B cell (primary cell): ENCODE data around the gene ATP11C. TPM values are rescaled to one million over a fixed set of nuclear protein-coding genes. Genes with fewer than 3 reads are reported as not detected.

Source experiments
- ATAC-seq: fragments of 200-7000 bp; cut with Tn5 transposase; one replicate; pipeline ENCODE4 v1.10.0; 2021; ENCODE audit warnings: low read depth, mild to moderate bottlenecking, moderate number of reproducible peaks, moderate library complexity
- CTCF ChIA-PET: fragments of 350-600 bp; sonication (Branson Sonifier 250); formaldehyde crosslinking; loops from one replicate; lab custom pipeline; 2021; ENCODE audit warnings: antibody characterized with exemption, inconsistent platforms; lab: Charles Lee
- POLR2A ChIA-PET: fragments of 350-600 bp; sonication (Branson Sonifier 250); formaldehyde crosslinking; loops from one replicate; lab custom pipeline; 2021; ENCODE audit warnings: antibody characterized with exemption; lab: Charles Lee
- DNase-seq: peaks from one replicate; pipeline ENCODE4 v3.0.0; 2013
- H2AFZ ChIP-seq: 2 replicates; pipeline ENCODE4 v1.6.1; 2012; ENCODE audit warnings: mild to moderate bottlenecking, low read depth, low read length; ENCODE audit not compliant: insufficient read depth, poor library complexity, severe bottlenecking
- H3K27ac ChIP-seq, 2 donors: 1 replicate in 1 of 2; 2 replicates in 1 of 2; pipeline ENCODE4 v1.5.1; 2012 to 2013; ENCODE audit warnings: low read length in 2 of 2, mild to moderate bottlenecking in 2 of 2, moderate library complexity in 1 of 2
- H3K27me3 ChIP-seq, 4 experiments: fragments of 200-600 bp in 1 of 4; sonication (generic) in 1 of 4; replicated peaks in 1 of 4; 1 replicate in 2 of 4; 2 replicates in 2 of 4; pipeline versions ENCODE4 v1.6.1 to v1.7.0; 2013 to 2016; ENCODE audit warnings: low read length in 3 of 4, mild to moderate bottlenecking in 2 of 4, mixed read lengths in 1 of 4, moderate library complexity in 1 of 4; ENCODE audit not compliant: insufficient read depth in 4 of 4, control insufficient read depth in 3 of 4; ENCODE audit errors: control extremely low read depth in 1 of 4
- H3K36me3 ChIP-seq, 2 experiments: replicated peaks in 1 of 2; 1 replicate in 1 of 2; 2 replicates in 1 of 2; pipeline versions ENCODE4 v1.6.1 to v1.7.1; 2013; ENCODE audit warnings: low read length in 1 of 2; ENCODE audit not compliant: insufficient read depth in 2 of 2, control insufficient read depth in 1 of 2; ENCODE audit errors: control extremely low read depth in 1 of 2, extremely low read depth in 1 of 2
- H3K4me1 ChIP-seq, 2 donors: fragments of 200-600 bp in 1 of 2; sonication (generic) in 1 of 2; 1 replicate in 1 of 2; 2 replicates in 1 of 2; pipeline versions ENCODE4 v1.5.1 to v1.6.1; 2013 to 2017; ENCODE audit warnings: low read length in 2 of 2; ENCODE audit not compliant: control insufficient read depth in 2 of 2, insufficient read depth in 2 of 2
- H3K4me2 ChIP-seq: replicated peaks from 2 replicates; pipeline ENCODE3; 2012; ENCODE audit warnings: mild to moderate bottlenecking, low read depth, low read length; ENCODE audit not compliant: poor library complexity, severe bottlenecking
- H3K4me3 ChIP-seq, 5 experiments: fragments of 200-600 bp in 1 of 5; sonication (generic) in 1 of 5; 1 replicate in 3 of 5; 2 replicates in 2 of 5; pipeline versions ENCODE4 v1.5.1 to v1.7.0; 2011 to 2016; ENCODE audit warnings: low read length in 4 of 5, mild to moderate bottlenecking in 4 of 5, low read depth in 2 of 5, control low read depth in 1 of 5, moderate library complexity in 1 of 5; ENCODE audit not compliant: insufficient read depth in 1 of 5; ENCODE audit errors: control extremely low read depth in 1 of 5, extremely low read depth in 1 of 5
- H3K79me2 ChIP-seq: fragments of 200-600 bp; sonication (generic); one replicate; pipeline ENCODE4 v1.6.0; 2016; ENCODE audit warnings: low read length; ENCODE audit not compliant: control insufficient read depth, insufficient read depth
- H3K9ac ChIP-seq: fragments of 200-600 bp; sonication (generic); 2 replicates; pipeline ENCODE4 v1.6.1; 2017; ENCODE audit warnings: mild to moderate bottlenecking, low read length, moderate library complexity
- H3K9me3 ChIP-seq, 3 donors: one replicate each; pipeline versions ENCODE4 v1.6.1 to v1.7.1; 2013; ENCODE audit warnings: low read length in 2 of 3; ENCODE audit not compliant: control insufficient read depth in 2 of 3, insufficient read depth in 1 of 3; ENCODE audit errors: control extremely low read depth in 1 of 3
- H4K20me1 ChIP-seq: 2 replicates; pipeline ENCODE4 v1.6.0; 2012; ENCODE audit warnings: mild to moderate bottlenecking, low read length; ENCODE audit not compliant: insufficient read depth, control insufficient read depth, poor library complexity, severe bottlenecking
- H3K27ac Mint-ChIP-seq: one replicate; pipeline ENCODE4 v1.8.0; 2021; ENCODE audit warnings: mixed read lengths
- H3K27me3 Mint-ChIP-seq: one replicate; pipeline ENCODE4 v1.8.0; 2021; ENCODE audit warnings: mixed read lengths
- H3K4me1 Mint-ChIP-seq: one replicate; pipeline ENCODE4 v1.8.0; 2021; ENCODE audit warnings: mixed read lengths
- H3K4me3 Mint-ChIP-seq: one replicate; pipeline ENCODE4 v1.8.0; 2021; ENCODE audit warnings: mixed read lengths
- H3K9me3 Mint-ChIP-seq: one replicate; pipeline ENCODE4 v1.8.0; 2022; ENCODE audit warnings: mixed read lengths; ENCODE audit not compliant: insufficient read depth
- CTCF ChIP-seq: fragments of 200-600 bp; IDR thresholded peaks from one replicate; pipeline ENCODE4 v1.8.0; 2022; ENCODE audit warnings: antibody characterized with exemption, mild to moderate bottlenecking
- EZH2 ChIP-seq: IDR thresholded peaks from 2 replicates; pipeline ENCODE4 v1.6.1; 2012; ENCODE audit warnings: borderline replicate concordance, low read depth, mild to moderate bottlenecking, moderate library complexity, low read length; ENCODE audit not compliant: insufficient read depth, poor library complexity, severe bottlenecking
- WGBS: methylation state at CpG from one replicate; pipeline ENCODE4 v1.1.5; 2013; ENCODE audit warnings: missing lambda C conversion rate; ENCODE audit not compliant: insufficient coverage; 5-methylcytosine and 5-hydroxymethylcytosine counted together
- intact Hi-C: fragments of 100-400 bp; cut with micrococcal nuclease; formaldehyde crosslinking; loops from one replicate; pipeline ENCODE4 v1.10.0; 2022
- polyA plus RNA-seq: library from polyadenylated mRNA; depleted of rRNA; stranded (reverse); fragments of >200 nt; gene quantifications from 2 replicates; pipeline ENCODE4 v1.2.3, GENCODE V29; 2012
- total RNA-seq, 2 donors: library from RNA; stranded (reverse); fragments of 120-200 nt in 1 of 2; gene quantifications; 1 replicate in 1 of 2; 2 replicates in 1 of 2; pipeline versions ENCODE4 v1.2.3 to v1.2.4, GENCODE V29; 2013 to 2022

ATP11C gene
- total and polyA plus RNA-seq, 2 donors (not counting 1 experiment from before 2014, with no cell fraction given): 8.5 to 29.2 TPM

DNA sequence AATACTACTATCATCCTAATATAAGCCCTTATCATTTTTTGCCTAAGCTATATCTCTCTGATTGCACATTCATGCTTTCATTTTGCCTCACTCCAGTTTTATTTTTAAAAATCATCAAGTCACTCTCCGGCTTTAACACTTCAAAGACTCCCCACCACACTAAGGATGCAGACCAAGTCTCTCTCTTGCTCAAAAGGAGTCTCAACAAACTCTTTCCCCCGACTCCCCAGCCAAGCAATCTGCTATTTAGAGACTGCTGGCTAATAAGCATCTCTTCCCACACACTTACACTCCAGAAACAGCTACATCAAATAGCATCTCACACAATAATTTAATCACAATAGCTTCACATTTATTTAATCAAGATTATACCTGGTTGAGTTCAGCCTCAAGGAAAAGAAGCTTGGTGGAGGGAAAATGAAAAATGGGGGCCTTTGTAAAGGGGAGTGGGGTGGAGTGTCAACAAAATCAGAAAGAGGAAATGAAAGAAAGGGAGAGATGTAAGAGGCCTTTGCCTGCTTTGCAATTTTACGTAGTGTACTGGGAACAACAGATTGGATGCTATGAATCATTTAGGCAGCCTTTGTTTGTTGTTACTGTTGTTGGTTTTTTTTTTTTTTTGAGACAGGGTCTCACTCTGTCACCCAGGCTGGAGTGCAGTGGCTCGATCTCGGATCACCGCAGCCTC, 120.8 kb downstream of the ATP11C start:
- DNase-seq: peak; percentile 23
- Mint-ChIP-seq H3K27ac (peak overlapping the region; percentile 84), H3K4me3 (peak overlapping the region; percentile 19), H3K4me1 (peaks cover 12% of the 10 kb centered on the region), H3K27me3 (no peaks in the 10 kb centered on the region), H3K9me3 (no peaks in the 10 kb centered on the region)
- intact Hi-C loops: no loop called here
- Histone ChIP-seq H4K20me1 (no peaks in the 10 kb centered on the region), H3K4me1 (peaks cover 4 to 9% of the 10 kb centered on the region in 2 donors), H3K4me2 (no peak overlapping the region), H3K27me3 (no peaks in the 10 kb centered on the region), H3K79me2 (no peaks in the 10 kb centered on the region), H3K9me3 (no peaks in the 10 kb centered on the region), H3K27ac (peak overlapping the region; percentile 5 to 48), H3K36me3 (peaks cover 0 to 15% of the 10 kb centered on the region in 2 experiments), H3K9ac (no peak overlapping the region), H3K4me3 (no peak overlapping the region), H2AFZ (peak overlapping the region; percentile 10)
- CTCF ChIA-PET: no interaction called here
- ATAC-seq: no peak
- POLR2A ChIA-PET: no interaction called here
- 49% methylated on average over 3 of the region's 6 CpGs for WGBS
- TF ChIP-seq CTCF (no peak), EZH2 (no peak)

DNA sequence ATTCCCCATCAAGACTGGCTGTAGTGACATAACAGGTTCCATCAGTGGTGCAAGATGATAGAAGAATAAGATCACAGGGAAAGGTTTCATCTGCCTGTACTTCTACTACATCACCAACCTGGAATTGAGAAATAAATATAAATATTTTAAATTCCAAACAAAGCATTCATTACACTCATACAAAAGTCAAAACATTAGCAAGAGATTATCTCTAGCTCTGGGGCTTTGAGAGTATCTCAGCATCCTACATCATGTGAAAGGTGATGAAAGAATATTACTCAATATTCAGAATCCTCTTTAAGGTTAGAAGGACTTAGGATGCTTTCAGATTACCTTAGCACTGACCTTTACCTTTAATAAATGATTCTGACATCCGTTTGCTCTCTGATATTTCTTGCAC, 128.4 kb downstream of the ATP11C start:
- no peaks in the 10 kb centered on the region for H4K20me1 ChIP-seq
- H3K9me3 ChIP-seq: no peaks in the 10 kb centered on the region
- no peaks in the 10 kb centered on the region for H3K4me1 ChIP-seq
- H3K27ac ChIP-seq: no peak overlapping the region
- Mint-ChIP-seq H3K9me3 (no peaks in the 10 kb centered on the region), H3K27me3 (no peaks in the 10 kb centered on the region), H3K27ac (no peak overlapping the region), H3K4me3 (no peak overlapping the region), H3K4me1 (no peaks in the 10 kb centered on the region)
- no peak overlapping the region for H3K4me2 ChIP-seq
- H3K36me3 ChIP-seq: peaks cover 0 to 35% of the 10 kb centered on the region in 2 experiments
- ChIA-PET CTCF (no interaction called here), POLR2A (no interaction called here)
- no peak overlapping the region for H3K9ac ChIP-seq
- no peak for TF ChIP-seq CTCF
- no peak for TF ChIP-seq EZH2
- ATAC-seq: no peak
- no peaks in the 10 kb centered on the region for H3K79me2 ChIP-seq
- intact Hi-C loops: no loop called here
- no peak overlapping the region for H2AFZ ChIP-seq
- H3K27me3 ChIP-seq: no peaks in the 10 kb centered on the region
- no peak overlapping the region for H3K4me3 ChIP-seq
- no peak for DNase-seq
- no CpG with 5 or more reads among the region's 1 CpG for WGBS
